ENCODE results near the gene IL10RA. TPM values are rescaled to one million over a fixed set of nuclear protein-coding genes. Genes with fewer than 3 reads are reported as not detected.

IL10RA gene
- total and polyA plus RNA-seq, 2 of the 4 experiments (the other 2 are of a cell fraction): 0.12 TPM; not detected in 1

GRCh38 chr11:117999354-117999993 is 13.3 kb downstream of the IL10RA start:
- ChIA-PET CTCF (no interaction called here), POLR2A (ENCODE audit: unreplicated experiment) (no interaction called here)
- Histone ChIP-seq H3K27ac (ENCODE audit: insufficient read depth, low read length) (no peak overlapping the region), H2BK20ac (ENCODE audit: low read depth, low read length) (no peak overlapping the region), H3K18ac (ENCODE audit: low read depth, low read length) (no peak overlapping the region), H2AK5ac (ENCODE audit: low read depth, low read length) (no peak overlapping the region), H2BK5ac (ENCODE audit: low read depth, low read length, poor library complexity, severe bottlenecking) (no peak overlapping the region), H2BK120ac (ENCODE audit: low read depth, low read length) (no peak overlapping the region), H4K8ac (ENCODE audit: low read depth in 2 of 2, low read length in 2 of 2) (no peak overlapping the region), H3K4ac (ENCODE audit: low read depth, low read length) (no peak overlapping the region), H3K4me3 (ENCODE audit: insufficient read depth, low read depth, low read length) (no peak overlapping the region), H3K9ac (ENCODE audit: low read depth, low read length) (no peak overlapping the region), H3K79me1 (ENCODE audit: low read depth in 1 of 2, low read length in 2 of 2) (no peaks in the 10 kb centered on the region), H2AFZ (replicated peaks; ENCODE audit: low read length, poor library complexity) (no peak overlapping the region), H3K9me1 (ENCODE audit: insufficient read depth, low read length) (no peaks in the 10 kb centered on the region), H3K4me2 (ENCODE audit: low read depth, low read length) (no peak overlapping the region), H3K27me3 (ENCODE audit: control insufficient read depth, insufficient read depth, low read length) (no peaks in the 10 kb centered on the region), H3K4me1 (ENCODE audit: control insufficient read depth, insufficient read depth, low read length) (no peaks in the 10 kb centered on the region), H2BK15ac (ENCODE audit: low read depth, low read length) (no peak overlapping the region), H2AK9ac (replicated peaks; ENCODE audit: low read depth, low read length, poor library complexity) (peak overlapping the region; percentile 24), H3K56ac (ENCODE audit: extremely low read depth, insufficient read depth, low read length) (no peak overlapping the region), H4K5ac (ENCODE audit: low read depth, low read length) (no peak overlapping the region), H3K9me3 (ENCODE audit: control insufficient read depth, insufficient read depth, low read length) (no peaks in the 10 kb centered on the region), H3K14ac (replicated peaks; ENCODE audit: low read depth, low read length) (no peak overlapping the region), H4K91ac (ENCODE audit: insufficient read depth, low read depth, low read length) (no peak overlapping the region), H3K36me3 (ENCODE audit: control insufficient read depth, insufficient read depth, low read length) (no peaks in the 10 kb centered on the region), H3K23ac (ENCODE audit: low read depth, low read length) (no peak overlapping the region), H4K20me1 (ENCODE audit: insufficient read depth, low read length) (no peaks in the 10 kb centered on the region)
- dilution Hi-C loops (cut with HindIII; ENCODE audit: low sequenced_read_pairs, unreplicated experiment) (no loop called here), intact Hi-C loops (cut with micrococcal nuclease) (no loop called here), in situ Hi-C loops (cut with MboI; ENCODE audit: low sequenced_read_pairs) (no loop called here)
- no peak for ATAC-seq (ENCODE audit: low read depth)
- 60% methylated on average over 1 of the region's 3 CpGs; no CpG with 5 or more reads in 1 of the 2 experiments for WGBS, 2 experiments (ENCODE audit: extremely low coverage in 2 of 2, insufficient read length in 1 of 2)
- TF ChIP-seq POLR2A (IDR thresholded peaks at IDR 0.05; ENCODE audit: low read depth, low read length) (no peak), FOS (IDR thresholded peaks at IDR 0.05; ENCODE audit: low read depth, low read length) (no peak), CHD1 (IDR thresholded peaks at IDR 0.05; ENCODE audit: low read depth, low read length) (no peak), NFE2L2 (IDR thresholded peaks at IDR 0.05; ENCODE audit: low read depth, low read length) (no peak), RCOR1 (IDR thresholded peaks at IDR 0.05; ENCODE audit: insufficient replicate concordance, low read length) (no peak), RFX5 (IDR thresholded peaks at IDR 0.05; ENCODE audit: low read depth, low read length) (no peak), MAFK (IDR thresholded peaks at IDR 0.05; ENCODE audit: low read depth, low read length) (no peak), SMC3 (IDR thresholded peaks at IDR 0.05; ENCODE audit: low read depth, low read length) (no peak), BHLHE40 (IDR thresholded peaks at IDR 0.05; ENCODE audit: low read depth, low read length) (no peak), CEBPB (IDR thresholded peaks at IDR 0.05; ENCODE audit: low read depth, low read length) (no peak), MXI1 (IDR thresholded peaks at IDR 0.05; ENCODE audit: borderline replicate concordance, low read depth, low read length) (no peak)
- TF ChIP-seq, protein P1, sequence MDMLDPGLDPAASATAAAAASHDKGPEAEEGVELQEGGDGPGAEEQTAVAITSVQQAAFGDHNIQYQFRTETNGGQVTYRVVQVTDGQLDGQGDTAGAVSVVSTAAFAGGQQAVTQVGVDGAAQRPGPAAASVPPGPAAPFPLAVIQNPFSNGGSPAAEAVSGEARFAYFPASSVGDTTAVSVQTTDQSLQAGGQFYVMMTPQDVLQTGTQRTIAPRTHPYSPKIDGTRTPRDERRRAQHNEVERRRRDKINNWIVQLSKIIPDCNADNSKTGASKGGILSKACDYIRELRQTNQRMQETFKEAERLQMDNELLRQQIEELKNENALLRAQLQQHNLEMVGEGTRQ (IDR thresholded peaks at IDR 0.05; ENCODE audit: low read depth, low read length): no peak
- TF ChIP-seq, protein P2, sequence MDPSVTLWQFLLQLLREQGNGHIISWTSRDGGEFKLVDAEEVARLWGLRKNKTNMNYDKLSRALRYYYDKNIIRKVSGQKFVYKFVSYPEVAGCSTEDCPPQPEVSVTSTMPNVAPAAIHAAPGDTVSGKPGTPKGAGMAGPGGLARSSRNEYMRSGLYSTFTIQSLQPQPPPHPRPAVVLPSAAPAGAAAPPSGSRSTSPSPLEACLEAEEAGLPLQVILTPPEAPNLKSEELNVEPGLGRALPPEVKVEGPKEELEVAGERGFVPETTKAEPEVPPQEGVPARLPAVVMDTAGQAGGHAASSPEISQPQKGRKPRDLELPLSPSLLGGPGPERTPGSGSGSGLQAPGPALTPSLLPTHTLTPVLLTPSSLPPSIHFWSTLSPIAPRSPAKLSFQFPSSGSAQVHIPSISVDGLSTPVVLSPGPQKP (IDR thresholded peaks at IDR 0.05; ENCODE audit: borderline replicate concordance, low read depth, low read length): no peak
- DNase-seq: no peak
- BruUV-seq (replicated peaks): no TSS peak
